DOHH2 (cell line): ENCODE data around the gene TPGS2.

ENCODE experiments used
- EZH2phosphoT487 ChIP-seq: fragments of 200-600 bp; sonication (generic); IDR thresholded peaks from 2 replicates; pipeline ENCODE4 v1.6.1; 2017; ENCODE audit warnings: borderline replicate concordance, mild to moderate bottlenecking, antibody characterized with exemption, low read length, moderate library complexity, mixed read lengths
- TF ChIP-seq, protein P1 (sequence below): fragments of 200-600 bp; sonication (generic); IDR thresholded peaks from one replicate; pipeline ENCODE4 v1.5.1; 2014; ENCODE audit warnings: antibody characterized with exemption, mild to moderate bottlenecking, low read depth, low read length; ENCODE audit not compliant: poor library complexity, severe bottlenecking

DNA sequence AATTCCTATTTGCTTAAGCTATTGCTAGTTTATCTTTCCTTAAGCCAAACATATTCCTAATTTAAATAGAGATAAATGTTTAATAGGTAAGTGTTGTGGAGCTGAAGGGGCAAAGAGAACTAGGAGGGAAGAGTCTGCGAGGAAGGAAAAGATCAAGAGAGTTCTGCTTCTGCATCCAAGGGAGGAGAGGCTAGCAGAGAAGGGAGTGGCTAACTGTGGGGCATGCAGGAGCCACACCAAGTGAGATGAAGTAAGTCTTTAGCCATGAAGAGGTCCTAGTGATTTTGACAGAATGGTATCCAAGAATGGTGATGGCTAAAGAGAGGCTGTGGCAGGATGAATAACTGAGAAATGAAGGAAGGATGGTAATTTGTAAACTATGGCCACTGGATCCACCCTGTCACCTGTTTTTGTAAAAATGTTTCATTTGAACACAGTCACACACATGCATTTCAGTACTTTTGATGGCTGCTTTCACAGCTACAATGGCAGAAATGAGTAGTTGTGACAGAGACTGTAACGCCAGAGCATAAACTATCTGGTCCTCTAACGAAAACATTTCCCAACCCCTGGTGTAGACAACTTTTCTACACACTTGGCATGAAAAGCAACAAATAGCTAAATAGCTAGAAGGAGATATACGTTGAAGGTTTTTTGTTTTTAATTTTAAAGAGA, 15.6 kb downstream of the TPGS2 start:
- TF ChIP-seq, protein P1, sequence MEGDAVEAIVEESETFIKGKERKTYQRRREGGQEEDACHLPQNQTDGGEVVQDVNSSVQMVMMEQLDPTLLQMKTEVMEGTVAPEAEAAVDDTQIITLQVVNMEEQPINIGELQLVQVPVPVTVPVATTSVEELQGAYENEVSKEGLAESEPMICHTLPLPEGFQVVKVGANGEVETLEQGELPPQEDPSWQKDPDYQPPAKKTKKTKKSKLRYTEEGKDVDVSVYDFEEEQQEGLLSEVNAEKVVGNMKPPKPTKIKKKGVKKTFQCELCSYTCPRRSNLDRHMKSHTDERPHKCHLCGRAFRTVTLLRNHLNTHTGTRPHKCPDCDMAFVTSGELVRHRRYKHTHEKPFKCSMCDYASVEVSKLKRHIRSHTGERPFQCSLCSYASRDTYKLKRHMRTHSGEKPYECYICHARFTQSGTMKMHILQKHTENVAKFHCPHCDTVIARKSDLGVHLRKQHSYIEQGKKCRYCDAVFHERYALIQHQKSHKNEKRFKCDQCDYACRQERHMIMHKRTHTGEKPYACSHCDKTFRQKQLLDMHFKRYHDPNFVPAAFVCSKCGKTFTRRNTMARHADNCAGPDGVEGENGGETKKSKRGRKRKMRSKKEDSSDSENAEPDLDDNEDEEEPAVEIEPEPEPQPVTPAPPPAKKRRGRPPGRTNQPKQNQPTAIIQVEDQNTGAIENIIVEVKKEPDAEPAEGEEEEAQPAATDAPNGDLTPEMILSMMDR, result no peak
- no peak for TF ChIP-seq EZH2phosphoT487
